K562 (cell line): Measurements from ENCODE around the gene ZNF468. TPM values are rescaled to one million over a fixed set of nuclear protein-coding genes. Genes with fewer than 3 reads are reported as not detected.

Experiments used
- CBX1 ChIP-seq: sonication (generic); IDR thresholded peaks from 2 replicates; pipeline ENCODE4 v1.6.1; 2016; ENCODE audit warnings: antibody characterized with exemption, low read depth, mild to moderate bottlenecking
- CEBPG ChIP-seq, 3 experiments: fragments of 200-800 bp in 1 of 3; sonication (Bioruptor generic) in 1 of 3; sonication (generic) in 1 of 3; formaldehyde crosslinking in 1 of 3; IDR thresholded peaks in 2 of 3; conservative IDR thresholded peaks in 1 of 3; 2 replicates each; pipeline versions ENCODE4 v1.6.1 to v1.8.0; 2016 to 2022; ENCODE audit warnings: missing compliant biosample characterization in 2 of 3, missing genetic modification characterization in 2 of 3, mild to moderate bottlenecking in 1 of 3, missing genetic modification reagents in 1 of 3
- CREB5 ChIP-seq: fragments of 250-450 bp; sonication (Bioruptor Pico); IDR thresholded peaks from 2 replicates; pipeline ENCODE4 v1.5.0; 2020; ENCODE audit warnings: mild to moderate bottlenecking
- DIDO1 ChIP-seq: fragments of 450-650 bp; IDR thresholded peaks from 2 replicates; pipeline ENCODE4 v1.6.1; 2016; ENCODE audit warnings: low read depth, missing biosample characterization, missing genetic modification characterization
- EHMT2 ChIP-seq: fragments of 450-650 bp; IDR thresholded peaks from 2 replicates; pipeline ENCODE4 v1.6.1; 2018; ENCODE audit warnings: antibody characterized with exemption
- ETV1 ChIP-seq: fragments of 450-650 bp; conservative IDR thresholded peaks from 2 replicates; pipeline ENCODE4 v1.6.1; 2016; ENCODE audit warnings: missing genetic modification characterization, control low read depth, low read depth, missing compliant biosample characterization
- ETV5 ChIP-seq: sonication (generic); formaldehyde crosslinking; IDR thresholded peaks from 2 replicates; pipeline ENCODE4 v1.4.0; 2020; ENCODE audit warnings: low read depth, mild to moderate bottlenecking, missing genetic modification reagents
- FOXK2 ChIP-seq, 2 experiments: fragments of 450-650 bp; IDR thresholded peaks in 1 of 2; conservative IDR thresholded peaks in 1 of 2; 2 replicates each; pipeline ENCODE4 v1.6.1; 2016; ENCODE audit warnings: low read depth in 2 of 2, mild to moderate bottlenecking in 1 of 2
- HMGN3 ChIP-seq: IDR thresholded peaks from 2 replicates; pipeline ENCODE4 v1.6.1; 2011; ENCODE audit warnings: borderline replicate concordance, low read depth, mild to moderate bottlenecking, mixed read lengths, low read length; ENCODE audit not compliant: insufficient read length; ENCODE audit errors: extremely low read depth
- KHSRP ChIP-seq: fragments of 450-650 bp; IDR thresholded peaks from 2 replicates; pipeline ENCODE4 v1.6.1; 2017
- KLF13 ChIP-seq: fragments of 450-650 bp; IDR thresholded peaks from 2 replicates; pipeline ENCODE4 v1.6.1; 2016; ENCODE audit warnings: missing genetic modification characterization, low read depth, mild to moderate bottlenecking, missing compliant biosample characterization, moderate library complexity, borderline replicate concordance
- MCM2 ChIP-seq: fragments of 450-650 bp; IDR thresholded peaks from 2 replicates; pipeline ENCODE4 v1.6.1; 2017; ENCODE audit warnings: low read depth, mild to moderate bottlenecking
- NR3C1 ChIP-seq: sonication (generic); formaldehyde crosslinking; IDR thresholded peaks from 2 replicates; pipeline ENCODE4 v1.8.1; 2022; ENCODE audit warnings: missing genetic modification reagents
- PML ChIP-seq: IDR thresholded peaks from 2 replicates; pipeline ENCODE4 v1.6.1; 2012; ENCODE audit warnings: low read length, inconsistent platforms
- RBM15 ChIP-seq: fragments of 200-400 bp; formaldehyde crosslinking; IDR thresholded peaks from 2 replicates; pipeline ENCODE4 v1.6.1; 2018; ENCODE audit warnings: mild to moderate bottlenecking, low read length, moderate library complexity; ENCODE audit not compliant: insufficient read depth
- SAFB ChIP-seq: fragments of 200-400 bp; formaldehyde crosslinking; IDR thresholded peaks from 2 replicates; pipeline ENCODE4 v1.6.1; 2017; ENCODE audit warnings: low read depth, low read length, borderline replicate concordance
- SMAD2 ChIP-seq: fragments of 150-350 bp; IDR thresholded peaks from 2 replicates; pipeline ENCODE4 v1.6.1; 2014; ENCODE audit warnings: low read depth, mild to moderate bottlenecking, low read length
- TSHZ1 ChIP-seq: fragments of 250-450 bp; sonication (Bioruptor Pico); IDR thresholded peaks from 2 replicates; pipeline ENCODE4 v1.4.0; 2020; ENCODE audit warnings: mild to moderate bottlenecking, moderate library complexity
- USF2 ChIP-seq: sonication (generic); formaldehyde crosslinking; IDR thresholded peaks from 2 replicates; pipeline ENCODE4 v1.5.0; 2020; ENCODE audit warnings: missing genetic modification reagents
- ZNF263 ChIP-seq: sonication (generic); formaldehyde crosslinking; IDR thresholded peaks from 2 replicates; pipeline ENCODE4 v1.8.0; 2022; ENCODE audit warnings: mild to moderate bottlenecking, missing genetic modification reagents, borderline replicate concordance
- ZNF583 ChIP-seq: fragments of 250-450 bp; sonication (Bioruptor Pico); IDR thresholded peaks from 2 replicates; pipeline ENCODE4 v1.4.0; 2020
- ZNF668 ChIP-seq: fragments of 250-450 bp; sonication (Bioruptor Pico); IDR thresholded peaks from 2 replicates; pipeline ENCODE4 v1.8.0; 2022; ENCODE audit warnings: mild to moderate bottlenecking, inconsistent platforms
- ZNF778 ChIP-seq: fragments of 450-650 bp; formaldehyde crosslinking; IDR thresholded peaks from 2 replicates; pipeline ENCODE4 v1.4.0; 2020; ENCODE audit warnings: mild to moderate bottlenecking, moderate library complexity
- polyA plus RNA-seq, 8 experiments: library from polyadenylated mRNA; depleted of rRNA in 4 of 8; stranded (reverse) in 5 of 8; unstranded in 3 of 8; fragments of >200 nt; fragmentation: Nextera tagmentation in 2 of 8; fragmentation: Illumina TruSeq in 1 of 8; extraction: Ambion mirVana in 2 of 8; extraction: Trizol in 1 of 8; gene quantifications; 2 replicates each; pipeline versions ENCODE4 v1.2.1 to v1.2.3, GENCODE V29; 2011 to 2014; ENCODE audit warnings: inconsistent platforms in 1 of 8, missing spikeins in 1 of 8
- total RNA-seq, 7 experiments: library from RNA; depleted of rRNA in 6 of 7; stranded (reverse); fragments of >200 nt in 6 of 7; fragmentation: Illumina TruSeq in 2 of 7; extraction: Trizol in 2 of 7; gene quantifications; 2 replicates each; pipeline versions ENCODE4 v1.2.1 to v1.2.3, GENCODE V29; 2011 to 2021; ENCODE audit warnings: low replicate concordance in 1 of 7

Gene ZNF468
- total and polyA plus RNA-seq, 9 of the 15 experiments (the other 6 are each of a cell fraction or from before 2014, with no cell fraction given) = 15.9 to 36.2 (median 23.2) TPM

GRCh38 chr19:52897138-52897935 is 39.9 kb upstream of the ZNF468 start, which contains the start of gene ZNF320 (continued):
- TF ChIP-seq USF2 (CRISPR knock-in tag) (no peak), EHMT2 (no peak), CREB5 (CRISPR knock-in tag) (no peak), PML (peak; percentile 67; the same call in 1 of the 2 replicates), SMAD2 (no peak), ZNF668 (CRISPR knock-in tag) (no peak), CEBPG (CRISPR knock-in tag; IDR thresholded peaks at IDR 0.05) (no peak), CEBPG (tag; conservative IDR thresholded peaks at IDR 0.05 in 1 of 2, IDR thresholded peaks at IDR 0.05 in 1 of 2) (no peak), ZNF778 (CRISPR knock-in tag) (no peak), MCM2 (no peak), KHSRP (no peak), NR3C1 (CRISPR knock-in tag) (no peak), DIDO1 (tag) (0 out of 2 replicates have a peak, but pooled peaks have one; percentile 20), ZNF583 (CRISPR knock-in tag) (no peak), HMGN3 (no peak), RBM15 (no peak), FOXK2 (conservative IDR thresholded peaks at IDR 0.05 in 1 of 2, IDR thresholded peaks at IDR 0.05 in 1 of 2; ENCODE audit: low read depth in 2 of 2) (peak; percentile 50 to 61; a peak in 1 of 4 replicates), KLF13 (peak; percentile 23; the same call in 1 of the 2 replicates), ZNF263 (CRISPR knock-in tag) (no peak; the same call in 1 of the 2 replicates), SAFB (no peak), CBX1 (no peak), TSHZ1 (CRISPR knock-in tag) (no peak), ETV5 (0 out of 2 replicates have a peak, but pooled peaks have one; percentile 57), ETV1 (peak; percentile 29; the same call in 1 of the 2 replicates)
